ENCODE measurements around the gene SFT2D2.
"Not testable (repeated sequence)": the region's sequence is repeated elsewhere in the genome, so short reads cannot be mapped to it uniquely, and the experiment has no call there.

The SFT2D2 gene

GRCh38 chr1:168225476-168226190, at the start of gene SFT2D2:
TSS of gene SFT2D2 (plus strand) at chr1:168226004. CDS start at chr1:168226080, 76 bp downstream.
- no peak for DNase-seq (ENCODE audit: low read depth)

DNA sequence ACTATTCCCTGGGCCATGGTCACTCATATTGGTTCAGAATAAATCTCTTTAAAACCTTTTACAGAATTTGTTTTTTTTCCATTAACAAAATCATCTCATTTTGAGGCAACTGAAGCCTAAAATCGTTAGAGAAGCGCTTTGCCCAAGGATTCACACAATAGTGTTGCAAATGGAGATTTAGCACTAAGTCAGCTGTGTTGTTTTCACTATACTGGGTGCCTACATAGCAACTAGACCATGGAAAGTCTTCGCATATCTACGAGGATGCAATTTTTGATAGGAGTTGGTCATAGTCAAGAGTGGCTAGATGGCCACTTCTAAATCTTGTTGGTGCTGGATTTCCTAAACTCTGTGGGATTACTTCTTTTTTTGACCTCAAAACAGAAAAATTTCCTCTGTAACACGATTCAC, 47.6 kb upstream of the SFT2D2 start:
- DNase-seq (ENCODE audit: low read depth): no peak

GRCh38 chr1:168178638-168179437, 47.0 kb upstream of the SFT2D2 start, which contains the start of gene TIPRL:
TSS of gene TIPRL (plus strand) at chr1:168178962. CDS start at chr1:168179078, 116 bp downstream.
- DNase-seq (ENCODE audit: low read depth): peak; percentile 97

- no peak for DNase-seq (ENCODE audit: low read depth)
Measured at GRCh38 chr1:168179438-168180147, 46.2 kb upstream of the SFT2D2 start.

- DNase-seq (ENCODE audit: low read depth): no peak
Measured at GRCh38 chr1:168180148-168180524, 45.7 kb upstream of the SFT2D2 start.

GRCh38 chr1:168181063-168181720, 44.6 kb upstream of the SFT2D2 start:
- not testable (repeated sequence) for DNase-seq (ENCODE audit: low read depth)

DNA sequence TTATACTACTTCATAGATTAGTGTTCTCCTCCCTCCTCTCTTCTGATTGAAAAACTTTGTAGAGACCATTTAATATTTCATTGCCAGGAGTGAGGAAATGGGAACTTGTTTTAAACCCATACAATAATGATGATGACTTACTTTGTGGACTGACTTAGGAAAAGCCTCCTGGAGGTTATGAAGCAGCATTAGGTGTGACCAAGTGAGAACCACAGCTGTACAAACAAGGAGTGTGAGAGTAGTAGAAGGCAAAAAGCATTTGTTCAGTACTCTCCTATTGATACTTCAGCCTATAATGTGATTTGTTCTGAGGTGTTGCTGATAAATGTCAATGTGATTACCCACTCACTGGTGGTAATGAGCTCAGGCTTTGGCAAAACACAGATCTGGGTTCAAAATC, 38.6 kb upstream of the SFT2D2 start:
- no peak for DNase-seq (ENCODE audit: low read depth)

- no peak for DNase-seq (ENCODE audit: low read depth)
Measured at GRCh38 chr1:168190403-168190802, 35.4 kb upstream of the SFT2D2 start.

DNA sequence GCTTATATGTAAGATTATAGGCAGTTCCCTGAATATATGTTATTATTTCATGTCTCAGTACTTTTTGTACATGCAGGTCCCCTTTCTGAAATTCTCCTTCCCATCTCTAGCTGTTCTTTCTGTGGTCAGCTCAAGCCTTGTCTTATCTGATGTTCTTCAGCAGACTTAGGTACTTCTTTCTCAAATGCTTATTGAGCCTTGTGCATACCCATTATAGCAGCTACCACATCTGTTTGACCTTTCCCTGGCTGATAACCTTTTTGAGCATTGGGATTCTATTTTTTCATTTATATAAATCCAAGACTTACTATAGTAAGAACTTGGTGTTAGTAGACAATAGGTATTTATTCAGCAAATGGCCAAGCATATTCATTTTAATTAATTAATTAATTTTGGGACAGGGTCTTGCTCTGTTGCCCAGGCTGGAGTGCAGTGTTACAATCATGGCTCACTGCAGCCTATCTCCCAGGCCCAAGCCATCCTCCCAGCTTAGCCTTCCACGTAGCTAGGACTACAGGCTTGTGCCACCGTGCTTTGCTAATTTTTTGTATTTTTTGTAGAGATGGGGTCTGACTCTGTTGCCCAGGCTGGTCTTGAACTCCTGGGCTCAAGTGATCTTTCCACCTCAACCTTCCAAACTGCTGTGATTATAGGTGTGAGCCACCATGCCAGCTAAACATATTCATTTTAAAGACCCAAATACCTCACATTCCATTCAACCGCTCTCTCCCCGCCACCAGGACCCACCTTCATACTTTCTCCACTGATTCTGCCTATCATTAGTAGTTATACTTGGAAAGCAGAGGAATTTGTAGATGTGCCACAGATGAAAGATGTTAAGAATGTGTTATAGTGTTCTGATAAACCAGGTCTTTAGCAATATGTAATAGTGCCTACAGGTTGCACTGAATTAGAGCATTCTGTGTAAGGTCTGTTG, 30.3 kb upstream of the SFT2D2 start:
- no peak for DNase-seq (ENCODE audit: low read depth)

GRCh38 chr1:168199056-168199455, 26.7 kb upstream of the SFT2D2 start:
- no peak for DNase-seq (ENCODE audit: low read depth)

GRCh38 chr1:168202941-168203654, 22.7 kb upstream of the SFT2D2 start:
- peak; percentile 55 for DNase-seq (ENCODE audit: low read depth)

GRCh38 chr1:168206111-168206510, 19.7 kb upstream of the SFT2D2 start:
- no peak for DNase-seq (ENCODE audit: low read depth)

DNA sequence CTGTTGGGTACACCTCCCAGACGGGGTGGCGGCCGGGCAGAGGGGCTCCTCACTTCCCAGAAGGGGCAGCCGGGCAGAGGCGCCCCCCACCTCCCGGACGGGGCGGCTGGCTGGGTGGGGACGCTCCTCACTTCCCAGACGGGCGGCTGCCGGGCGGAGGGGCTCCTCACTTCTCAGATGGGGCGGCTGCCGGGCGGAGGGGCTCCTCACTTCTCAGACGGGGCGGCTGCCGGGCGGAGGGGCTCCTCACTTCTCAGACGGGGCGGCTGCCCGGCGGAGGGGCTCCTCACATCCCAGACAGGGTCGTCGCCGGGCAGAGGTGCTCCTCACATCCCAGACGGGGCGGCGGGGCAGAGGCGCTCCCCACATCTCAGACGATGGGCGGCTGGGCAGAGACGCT, 18.1 kb upstream of the SFT2D2 start:
- not testable (repeated sequence) for DNase-seq (ENCODE audit: low read depth)

DNA sequence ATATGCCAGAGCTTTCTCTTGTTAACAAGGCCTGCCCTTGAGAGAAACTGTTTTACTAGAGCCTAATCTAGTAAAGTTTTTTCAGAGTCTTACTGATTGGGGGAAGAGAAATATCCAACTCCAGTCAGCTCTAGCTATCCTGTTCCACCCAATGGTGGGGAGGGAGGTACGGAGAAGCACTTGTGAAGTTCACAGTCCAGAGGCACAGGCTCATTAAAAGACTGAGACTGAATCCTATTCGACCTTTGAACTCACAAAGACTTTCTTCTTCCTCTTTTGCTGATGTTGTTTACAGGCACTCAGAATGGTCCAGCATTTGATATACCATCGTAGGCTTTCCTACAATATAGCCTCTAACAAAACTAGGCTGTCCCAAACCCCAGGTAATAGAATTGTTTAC, 15.5 kb upstream of the SFT2D2 start:
- no peak for DNase-seq (ENCODE audit: low read depth)

DNA sequence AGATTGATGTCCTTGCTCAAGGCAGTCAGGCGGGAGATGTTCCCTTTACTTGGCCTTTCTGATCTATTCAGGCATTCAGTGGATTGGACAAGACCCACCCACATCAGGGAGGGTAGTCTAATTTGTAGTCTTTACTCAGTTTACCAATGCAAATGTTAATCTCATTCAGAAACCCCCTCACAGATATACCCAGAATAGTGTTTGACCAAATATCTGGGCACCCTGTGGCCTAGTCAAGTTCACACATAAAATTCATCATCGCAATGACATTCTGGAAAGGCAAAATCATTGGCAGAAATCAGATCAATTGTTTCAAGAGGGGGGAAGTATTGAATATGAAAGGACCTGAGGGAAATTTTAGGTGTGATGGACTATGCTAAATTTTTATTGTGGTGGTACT, 12.5 kb upstream of the SFT2D2 start:
- no peak for DNase-seq (ENCODE audit: low read depth)

GRCh38 chr1:168216171-168216570, 9.6 kb upstream of the SFT2D2 start:
- no peak for DNase-seq (ENCODE audit: low read depth)

GRCh38 chr1:168217664-168218063, 8.1 kb upstream of the SFT2D2 start:
- DNase-seq (ENCODE audit: low read depth): no peak

DNA sequence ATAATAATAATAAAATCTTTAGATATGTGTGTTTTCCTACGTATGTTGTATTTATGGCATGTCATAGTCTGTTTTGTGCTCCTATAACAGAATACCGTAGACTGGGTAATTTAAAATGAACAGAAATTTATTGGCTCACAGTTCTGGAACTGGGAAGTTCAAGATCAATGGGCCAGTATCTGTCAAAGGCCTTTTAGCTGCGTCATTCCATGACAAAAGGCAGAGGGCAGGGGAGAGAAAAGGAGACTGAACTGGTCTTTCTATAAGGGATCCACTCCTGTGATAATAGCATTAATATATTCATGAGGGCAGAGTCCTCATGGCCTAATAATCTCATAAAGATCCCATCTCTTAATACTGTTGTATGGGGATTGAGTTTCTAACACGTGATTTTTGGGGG, 7.1 kb upstream of the SFT2D2 start:
- no peak for DNase-seq (ENCODE audit: low read depth)

- DNase-seq (ENCODE audit: low read depth): no peak
Measured at GRCh38 chr1:168220470-168220871, 5.3 kb upstream of the SFT2D2 start.

- DNase-seq (ENCODE audit: low read depth): no peak
Measured at GRCh38 chr1:168221275-168221674, 4.5 kb upstream of the SFT2D2 start.

Measured in non-pigmented ciliary epithelial cell (primary cell).